Neutrophil (primary cell): ENCODE results near the gene GALNT9.

Source experiments
- H3K27ac ChIP-seq: fragments of 200-600 bp; sonication (generic); 2 replicates; pipeline ENCODE4 v1.5.1; 2016; ENCODE audit warnings: mild to moderate bottlenecking, moderate library complexity
- H3K27me3 ChIP-seq: fragments of 200-600 bp; sonication (generic); 2 replicates; pipeline ENCODE4 v1.6.0; 2016; ENCODE audit warnings: mild to moderate bottlenecking
- H3K36me3 ChIP-seq: fragments of 200-600 bp; sonication (generic); 2 replicates; pipeline ENCODE4 v1.5.1; 2017
- H3K4me1 ChIP-seq, 2 experiments: fragments of 200-600 bp in 1 of 2; sonication (generic) in 1 of 2; 1 replicate in 1 of 2; 2 replicates in 1 of 2; pipeline versions ENCODE4 v1.5.1 to v1.6.1; 2013 to 2016; ENCODE audit warnings: low read depth in 1 of 2, low read length in 1 of 2, mild to moderate bottlenecking in 1 of 2, moderate library complexity in 1 of 2; ENCODE audit not compliant: control insufficient read depth in 1 of 2, insufficient read depth in 1 of 2
- H3K4me3 ChIP-seq, 2 experiments: fragments of 200-600 bp in 1 of 2; sonication (generic) in 1 of 2; 1 replicate in 1 of 2; 2 replicates in 1 of 2; pipeline ENCODE4 v1.5.1; 2013 to 2016; ENCODE audit warnings: low read depth in 1 of 2, low read length in 1 of 2, mild to moderate bottlenecking in 1 of 2, moderate library complexity in 1 of 2
- H3K9me3 ChIP-seq: fragments of 200-600 bp; sonication (generic); 2 replicates; pipeline ENCODE4 v1.5.1; 2016
- TF ChIP-seq, protein P1 (sequence below): fragments of 200-600 bp; sonication (generic); IDR thresholded peaks from 2 replicates; pipeline ENCODE4 v1.5.1; 2016; ENCODE audit warnings: antibody characterized with exemption

Gene GALNT9

GRCh38 chr12:132343294-132344004 is 14.1 kb upstream of the GALNT9 start:
- no peaks in the 10 kb centered on the region for H3K36me3 ChIP-seq
- TF ChIP-seq, protein P1, sequence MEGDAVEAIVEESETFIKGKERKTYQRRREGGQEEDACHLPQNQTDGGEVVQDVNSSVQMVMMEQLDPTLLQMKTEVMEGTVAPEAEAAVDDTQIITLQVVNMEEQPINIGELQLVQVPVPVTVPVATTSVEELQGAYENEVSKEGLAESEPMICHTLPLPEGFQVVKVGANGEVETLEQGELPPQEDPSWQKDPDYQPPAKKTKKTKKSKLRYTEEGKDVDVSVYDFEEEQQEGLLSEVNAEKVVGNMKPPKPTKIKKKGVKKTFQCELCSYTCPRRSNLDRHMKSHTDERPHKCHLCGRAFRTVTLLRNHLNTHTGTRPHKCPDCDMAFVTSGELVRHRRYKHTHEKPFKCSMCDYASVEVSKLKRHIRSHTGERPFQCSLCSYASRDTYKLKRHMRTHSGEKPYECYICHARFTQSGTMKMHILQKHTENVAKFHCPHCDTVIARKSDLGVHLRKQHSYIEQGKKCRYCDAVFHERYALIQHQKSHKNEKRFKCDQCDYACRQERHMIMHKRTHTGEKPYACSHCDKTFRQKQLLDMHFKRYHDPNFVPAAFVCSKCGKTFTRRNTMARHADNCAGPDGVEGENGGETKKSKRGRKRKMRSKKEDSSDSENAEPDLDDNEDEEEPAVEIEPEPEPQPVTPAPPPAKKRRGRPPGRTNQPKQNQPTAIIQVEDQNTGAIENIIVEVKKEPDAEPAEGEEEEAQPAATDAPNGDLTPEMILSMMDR: no peak
- H3K4me1 ChIP-seq: peaks cover 15% of the 10 kb centered on the region in 2 experiments
- no peak overlapping the region for H3K27ac ChIP-seq
- H3K4me3 ChIP-seq: no peak overlapping the region
- no peaks in the 10 kb centered on the region for H3K9me3 ChIP-seq
- peaks cover 18% of the 10 kb centered on the region for H3K27me3 ChIP-seq

DNA sequence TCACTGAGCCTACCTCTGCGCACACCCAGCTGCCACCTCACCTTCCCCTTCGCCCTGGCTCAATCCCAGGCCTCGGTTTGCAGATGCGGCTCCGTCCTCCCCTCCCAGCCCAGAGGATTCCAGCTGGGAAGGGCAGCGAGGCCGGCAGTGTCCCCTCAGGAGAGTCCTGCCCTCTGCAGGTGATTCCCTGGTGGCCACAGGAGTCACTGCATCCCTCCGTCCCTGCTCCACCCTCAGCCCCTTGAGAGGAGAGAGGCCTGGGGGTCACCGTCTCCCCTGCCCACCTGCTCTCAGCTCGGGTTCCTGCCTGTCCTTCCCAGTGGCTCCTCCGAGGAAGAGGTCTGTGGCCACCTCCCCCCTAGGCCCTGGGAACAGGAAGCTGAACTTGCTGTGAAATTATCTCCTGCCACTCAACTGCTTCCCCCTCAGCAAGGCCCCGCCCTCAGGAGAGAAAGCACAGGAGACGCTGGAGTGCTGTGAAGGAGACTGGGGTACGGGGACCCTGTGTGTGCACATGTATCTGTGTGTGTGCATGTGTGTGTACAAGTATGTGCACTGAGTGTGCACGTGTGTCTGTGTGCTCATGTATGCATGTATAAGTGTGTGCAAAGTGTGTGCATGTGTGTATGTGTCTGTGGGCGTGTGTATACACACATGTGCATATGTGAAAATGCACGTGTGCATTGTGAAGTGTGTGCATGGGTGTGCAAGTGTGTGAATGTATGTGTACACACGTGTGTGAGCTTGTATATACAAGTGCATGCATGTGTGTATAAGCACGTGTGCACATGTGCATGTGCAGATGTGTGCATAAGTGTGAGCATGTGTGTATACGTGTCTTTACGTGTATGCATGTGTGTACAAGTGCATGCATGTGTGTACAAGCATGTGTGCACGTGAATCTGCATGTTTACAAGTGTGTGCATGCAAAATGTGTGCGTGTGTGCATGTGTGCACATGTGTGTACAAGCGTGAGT is 13.2 kb upstream of the GALNT9 start:
- no peak overlapping the region for H3K4me3 ChIP-seq
- peaks cover 18% of the 10 kb centered on the region for H3K27me3 ChIP-seq
- H3K4me1 ChIP-seq: peaks cover 15% of the 10 kb centered on the region in 2 experiments
- H3K9me3 ChIP-seq: no peaks in the 10 kb centered on the region
- TF ChIP-seq, protein P1: no peak
- no peaks in the 10 kb centered on the region for H3K36me3 ChIP-seq
- H3K27ac ChIP-seq: no peak overlapping the region

GRCh38 chr12:132341318-132342050 is 12.1 kb upstream of the GALNT9 start:
- Histone ChIP-seq H3K36me3 (no peaks in the 10 kb centered on the region), H3K9me3 (no peaks in the 10 kb centered on the region), H3K27me3 (peaks cover 18% of the 10 kb centered on the region), H3K4me3 (no peak overlapping the region), H3K4me1 (peaks cover 15% of the 10 kb centered on the region in 2 experiments), H3K27ac (no peak overlapping the region)
- TF ChIP-seq, protein P1: no peak

DNA sequence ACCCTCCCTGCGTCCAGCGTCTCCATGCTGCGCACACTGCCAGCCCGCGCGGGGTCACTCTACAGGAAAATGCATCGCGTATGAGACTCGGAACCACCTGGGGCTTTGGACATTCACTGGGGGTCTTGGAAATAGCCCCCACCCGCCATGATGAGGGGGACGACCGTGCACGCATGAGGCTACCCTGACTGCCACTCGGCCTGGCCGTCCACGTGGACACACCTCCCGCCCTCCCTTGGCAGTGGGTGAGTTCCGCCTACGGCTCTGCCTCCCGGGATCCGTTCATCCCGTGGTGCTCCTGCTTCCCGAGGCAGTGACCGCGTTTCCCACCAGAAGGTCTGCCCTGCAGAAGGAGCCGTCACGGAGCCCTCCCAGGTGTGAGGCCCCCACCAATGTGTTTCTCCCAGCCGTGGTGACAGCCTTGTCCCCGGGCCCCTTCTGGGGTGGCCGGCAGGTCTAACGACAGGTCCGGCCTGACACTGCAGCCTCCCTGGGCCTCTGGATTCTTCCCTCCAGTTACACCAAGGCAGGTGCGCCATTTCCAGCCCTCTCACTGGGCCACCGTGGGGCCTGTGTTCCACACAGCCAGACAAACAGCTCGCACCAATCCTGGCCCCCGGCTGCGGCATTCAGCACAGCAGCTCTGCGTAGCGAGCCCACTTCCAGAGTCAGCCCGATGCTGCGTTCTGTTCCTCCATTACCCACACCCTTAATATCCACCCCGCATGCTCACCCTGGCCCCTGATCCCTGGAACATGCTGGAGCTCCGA is 11.1 kb upstream of the GALNT9 start:
- TF ChIP-seq, protein P1: no peak
- Histone ChIP-seq H3K36me3 (no peaks in the 10 kb centered on the region), H3K27me3 (peaks cover 18% of the 10 kb centered on the region), H3K27ac (no peak overlapping the region), H3K4me1 (peaks cover 15% of the 10 kb centered on the region in 2 experiments), H3K4me3 (no peak overlapping the region), H3K9me3 (no peaks in the 10 kb centered on the region)

DNA sequence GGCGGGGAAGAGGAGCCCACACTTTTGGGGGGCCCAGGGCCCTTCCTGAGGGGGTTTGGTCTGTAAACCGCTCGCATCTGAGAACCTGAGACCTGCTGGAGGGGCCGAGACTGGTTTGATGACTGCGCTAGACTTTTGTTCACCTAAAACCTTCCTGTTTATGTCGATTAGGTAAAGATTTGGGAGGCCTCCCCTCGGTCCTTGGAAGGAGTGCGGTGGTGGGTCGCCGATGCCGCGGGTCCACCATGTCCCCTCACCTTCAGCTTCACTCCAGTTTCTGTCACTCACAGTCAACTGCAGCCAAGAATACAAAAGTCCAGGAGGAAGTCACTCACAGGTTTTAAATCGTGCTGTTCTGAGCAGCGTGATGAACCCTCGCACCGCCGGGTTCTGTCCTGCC is 10.5 kb upstream of the GALNT9 start:
- H3K27me3 ChIP-seq: peaks cover 15% of the 10 kb centered on the region
- no peaks in the 10 kb centered on the region for H3K9me3 ChIP-seq
- H3K27ac ChIP-seq: no peak overlapping the region
- H3K4me1 ChIP-seq: peaks cover 15% of the 10 kb centered on the region in 2 experiments
- TF ChIP-seq, protein P1: no peak
- H3K4me3 ChIP-seq: no peak overlapping the region
- H3K36me3 ChIP-seq: no peaks in the 10 kb centered on the region
